DOHH2 (cell line): Measurements from ENCODE around the gene HOXA5.

Source experiments
- EZH2phosphoT487 ChIP-seq: fragments of 200-600 bp; sonication (generic); IDR thresholded peaks from 2 replicates; pipeline ENCODE4 v1.6.1; 2017; ENCODE audit warnings: borderline replicate concordance, mild to moderate bottlenecking, antibody characterized with exemption, low read length, moderate library complexity, mixed read lengths
- TF ChIP-seq, protein P1 (sequence below): fragments of 200-600 bp; sonication (generic); IDR thresholded peaks from one replicate; pipeline ENCODE4 v1.5.1; 2014; ENCODE audit warnings: antibody characterized with exemption, mild to moderate bottlenecking, low read depth, low read length; ENCODE audit not compliant: poor library complexity, severe bottlenecking

DNA sequence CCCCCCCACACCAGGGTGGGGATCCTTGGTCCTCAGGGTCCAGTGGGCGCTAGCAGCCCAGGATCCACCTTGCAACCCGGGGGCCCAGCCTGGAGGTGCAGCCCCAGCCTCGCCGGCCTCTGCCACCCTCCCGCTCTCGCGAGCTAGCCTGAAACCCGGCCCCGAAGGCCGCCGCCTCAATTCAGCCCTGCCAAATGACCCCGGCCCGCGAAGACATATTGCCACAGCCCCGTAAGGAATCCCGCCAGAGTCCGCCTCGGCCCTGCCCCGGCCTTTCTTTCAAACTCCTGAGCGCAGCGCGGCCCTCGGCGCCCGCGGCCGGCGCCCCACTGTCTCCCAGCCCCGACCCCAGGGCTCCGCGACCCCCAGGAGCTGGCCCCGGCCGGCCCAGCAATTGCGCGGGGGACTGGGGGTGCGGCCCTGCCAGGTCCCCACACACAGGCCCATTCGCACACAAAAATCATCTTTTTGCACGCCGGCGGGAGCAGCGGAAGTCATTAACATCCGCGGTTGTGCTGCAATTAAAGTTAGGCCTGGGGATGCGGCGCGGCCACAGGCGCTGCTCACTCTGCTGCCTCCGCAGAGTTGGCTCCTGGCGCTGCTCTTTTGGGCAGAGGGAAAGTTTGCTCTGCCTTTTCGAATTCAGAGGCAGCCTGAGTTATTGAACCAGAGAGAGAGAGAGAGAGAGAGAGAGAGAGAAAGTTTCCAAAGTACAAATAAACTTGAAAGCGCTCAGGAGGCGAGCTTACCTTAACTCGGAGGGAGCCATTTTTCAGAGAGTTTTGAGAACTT is 4.0 kb downstream of the HOXA5 start:
- TF ChIP-seq, protein P1, sequence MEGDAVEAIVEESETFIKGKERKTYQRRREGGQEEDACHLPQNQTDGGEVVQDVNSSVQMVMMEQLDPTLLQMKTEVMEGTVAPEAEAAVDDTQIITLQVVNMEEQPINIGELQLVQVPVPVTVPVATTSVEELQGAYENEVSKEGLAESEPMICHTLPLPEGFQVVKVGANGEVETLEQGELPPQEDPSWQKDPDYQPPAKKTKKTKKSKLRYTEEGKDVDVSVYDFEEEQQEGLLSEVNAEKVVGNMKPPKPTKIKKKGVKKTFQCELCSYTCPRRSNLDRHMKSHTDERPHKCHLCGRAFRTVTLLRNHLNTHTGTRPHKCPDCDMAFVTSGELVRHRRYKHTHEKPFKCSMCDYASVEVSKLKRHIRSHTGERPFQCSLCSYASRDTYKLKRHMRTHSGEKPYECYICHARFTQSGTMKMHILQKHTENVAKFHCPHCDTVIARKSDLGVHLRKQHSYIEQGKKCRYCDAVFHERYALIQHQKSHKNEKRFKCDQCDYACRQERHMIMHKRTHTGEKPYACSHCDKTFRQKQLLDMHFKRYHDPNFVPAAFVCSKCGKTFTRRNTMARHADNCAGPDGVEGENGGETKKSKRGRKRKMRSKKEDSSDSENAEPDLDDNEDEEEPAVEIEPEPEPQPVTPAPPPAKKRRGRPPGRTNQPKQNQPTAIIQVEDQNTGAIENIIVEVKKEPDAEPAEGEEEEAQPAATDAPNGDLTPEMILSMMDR = no peak
- TF ChIP-seq EZH2phosphoT487 = no peak
